Neural progenitor cell (in vitro differentiated cells): ENCODE results near the gene RRP8.

Experiments
- EZH2phosphoT487 ChIP-seq: fragments of 200-600 bp; sonication (generic); IDR thresholded peaks from 2 replicates; pipeline ENCODE4 v1.6.1; 2017; ENCODE audit warnings: antibody characterized with exemption
- TF ChIP-seq, protein P1 (sequence below): fragments of 200-600 bp; sonication (generic); IDR thresholded peaks from 2 replicates; pipeline ENCODE4 v1.5.1; 2017; ENCODE audit warnings: antibody characterized with exemption, mild to moderate bottlenecking

GRCh38 chr11:6599881-6600390 is 3.5 kb downstream of the RRP8 start:
- TF ChIP-seq, protein P1, sequence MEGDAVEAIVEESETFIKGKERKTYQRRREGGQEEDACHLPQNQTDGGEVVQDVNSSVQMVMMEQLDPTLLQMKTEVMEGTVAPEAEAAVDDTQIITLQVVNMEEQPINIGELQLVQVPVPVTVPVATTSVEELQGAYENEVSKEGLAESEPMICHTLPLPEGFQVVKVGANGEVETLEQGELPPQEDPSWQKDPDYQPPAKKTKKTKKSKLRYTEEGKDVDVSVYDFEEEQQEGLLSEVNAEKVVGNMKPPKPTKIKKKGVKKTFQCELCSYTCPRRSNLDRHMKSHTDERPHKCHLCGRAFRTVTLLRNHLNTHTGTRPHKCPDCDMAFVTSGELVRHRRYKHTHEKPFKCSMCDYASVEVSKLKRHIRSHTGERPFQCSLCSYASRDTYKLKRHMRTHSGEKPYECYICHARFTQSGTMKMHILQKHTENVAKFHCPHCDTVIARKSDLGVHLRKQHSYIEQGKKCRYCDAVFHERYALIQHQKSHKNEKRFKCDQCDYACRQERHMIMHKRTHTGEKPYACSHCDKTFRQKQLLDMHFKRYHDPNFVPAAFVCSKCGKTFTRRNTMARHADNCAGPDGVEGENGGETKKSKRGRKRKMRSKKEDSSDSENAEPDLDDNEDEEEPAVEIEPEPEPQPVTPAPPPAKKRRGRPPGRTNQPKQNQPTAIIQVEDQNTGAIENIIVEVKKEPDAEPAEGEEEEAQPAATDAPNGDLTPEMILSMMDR: no peak
- TF ChIP-seq EZH2phosphoT487: no peak
